PC-9 (cell line): Measurements from ENCODE around the gene MTG1.

ENCODE experiments used
- EZH2 ChIP-seq: fragments of 200-600 bp; sonication (generic); IDR thresholded peaks from 2 replicates; pipeline ENCODE4 v1.8.0; 2017; ENCODE audit warnings: antibody characterized with exemption, low read depth
- TF ChIP-seq, protein P1 (sequence below): fragments of 200-600 bp; sonication (generic); conservative IDR thresholded peaks from 2 replicates; pipeline ENCODE4 v1.6.1; 2017; ENCODE audit warnings: mixed run types, antibody characterized with exemption, mild to moderate bottlenecking, moderate library complexity

DNA sequence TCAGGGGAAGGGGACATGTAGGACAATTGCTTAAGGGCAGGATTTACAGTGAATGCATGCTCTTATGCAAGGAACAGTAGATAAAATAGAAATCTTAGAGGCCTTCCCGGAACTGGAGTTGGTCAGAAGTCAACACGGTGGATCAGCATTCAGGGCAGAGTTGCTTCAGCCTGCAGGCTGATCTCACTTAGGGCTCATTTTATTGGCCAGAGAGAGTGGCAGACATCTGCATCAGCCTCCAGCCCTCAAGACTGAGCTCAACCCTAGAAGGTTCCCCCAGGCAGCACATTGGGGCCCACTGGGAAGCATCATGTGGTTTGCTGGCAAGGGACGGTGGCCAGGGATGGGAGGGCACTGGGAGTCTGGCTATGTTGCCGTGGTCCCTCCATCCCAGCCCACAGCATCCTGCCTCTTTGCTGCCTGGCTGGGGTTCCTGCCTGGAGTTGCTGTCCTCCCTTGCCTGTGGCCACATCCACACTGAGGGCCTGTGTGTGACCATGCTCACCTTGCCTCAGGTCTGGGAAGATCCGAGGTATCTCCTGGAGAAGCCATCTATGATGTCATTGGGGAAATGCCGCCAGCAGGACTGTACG is 72.8 kb downstream of the MTG1 start:
- TF ChIP-seq EZH2: no peak
- TF ChIP-seq, protein P1, sequence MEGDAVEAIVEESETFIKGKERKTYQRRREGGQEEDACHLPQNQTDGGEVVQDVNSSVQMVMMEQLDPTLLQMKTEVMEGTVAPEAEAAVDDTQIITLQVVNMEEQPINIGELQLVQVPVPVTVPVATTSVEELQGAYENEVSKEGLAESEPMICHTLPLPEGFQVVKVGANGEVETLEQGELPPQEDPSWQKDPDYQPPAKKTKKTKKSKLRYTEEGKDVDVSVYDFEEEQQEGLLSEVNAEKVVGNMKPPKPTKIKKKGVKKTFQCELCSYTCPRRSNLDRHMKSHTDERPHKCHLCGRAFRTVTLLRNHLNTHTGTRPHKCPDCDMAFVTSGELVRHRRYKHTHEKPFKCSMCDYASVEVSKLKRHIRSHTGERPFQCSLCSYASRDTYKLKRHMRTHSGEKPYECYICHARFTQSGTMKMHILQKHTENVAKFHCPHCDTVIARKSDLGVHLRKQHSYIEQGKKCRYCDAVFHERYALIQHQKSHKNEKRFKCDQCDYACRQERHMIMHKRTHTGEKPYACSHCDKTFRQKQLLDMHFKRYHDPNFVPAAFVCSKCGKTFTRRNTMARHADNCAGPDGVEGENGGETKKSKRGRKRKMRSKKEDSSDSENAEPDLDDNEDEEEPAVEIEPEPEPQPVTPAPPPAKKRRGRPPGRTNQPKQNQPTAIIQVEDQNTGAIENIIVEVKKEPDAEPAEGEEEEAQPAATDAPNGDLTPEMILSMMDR: no peak
